Parathyroid adenoma (tissue), 2 donors: ENCODE results near the gene RPL10A.

Experiments used
- H2AFZ ChIP-seq: fragments of 300-600 bp; sonication (generic); one replicate; pipeline ENCODE4 v1.7.0; 2017; ENCODE audit warnings: antibody characterized with exemption, mild to moderate bottlenecking
- H3K27ac ChIP-seq: fragments of 300-600 bp; sonication (generic); one replicate; pipeline ENCODE4 v1.7.0; 2017
- H3K27me3 ChIP-seq: fragments of 300-600 bp; sonication (generic); one replicate; pipeline ENCODE4 v1.7.0; 2017; ENCODE audit warnings: low read length; ENCODE audit not compliant: control insufficient read depth, insufficient read depth
- H3K36me3 ChIP-seq: fragments of 300-600 bp; sonication (generic); one replicate; pipeline ENCODE4 v1.7.0; 2017; ENCODE audit warnings: low read length; ENCODE audit not compliant: control insufficient read depth, insufficient read depth
- H3K4me1 ChIP-seq: fragments of 300-600 bp; sonication (generic); one replicate; pipeline ENCODE4 v1.7.0; 2017; ENCODE audit warnings: control low read depth
- H3K4me2 ChIP-seq: fragments of 300-600 bp; sonication (generic); one replicate; pipeline ENCODE4 v1.7.0; 2017; ENCODE audit warnings: low read length
- H3K4me3 ChIP-seq: fragments of 300-600 bp; sonication (generic); one replicate; pipeline ENCODE4 v1.7.0; 2017; ENCODE audit warnings: low read depth, low read length
- H3K79me2 ChIP-seq: fragments of 300-600 bp; sonication (generic); one replicate; pipeline ENCODE4 v1.7.0; 2017; ENCODE audit warnings: control low read depth
- H3K9ac ChIP-seq: fragments of 300-600 bp; sonication (generic); one replicate; pipeline ENCODE4 v1.7.0; 2017; ENCODE audit warnings: mild to moderate bottlenecking
- H3K9me3 ChIP-seq: fragments of 300-600 bp; sonication (generic); one replicate; pipeline ENCODE4 v1.7.0; 2017; ENCODE audit warnings: low read length; ENCODE audit not compliant: control insufficient read depth
- CTCF ChIP-seq: fragments of 300-600 bp; sonication (generic); IDR thresholded peaks from one replicate; pipeline ENCODE4 v1.7.0; 2017; ENCODE audit warnings: antibody characterized with exemption, mild to moderate bottlenecking
- donor health status: primary hyperparathyroidism.

The RPL10A gene

GRCh38 chr6:35508027-35508426, 39.8 kb downstream of the RPL10A start:
- Histone ChIP-seq H3K27me3 (no peaks in the 10 kb centered on the region), H3K4me1 (no peaks in the 10 kb centered on the region), H3K9me3 (no peaks in the 10 kb centered on the region), H2AFZ (no peak overlapping the region), H3K36me3 (no peaks in the 10 kb centered on the region), H3K79me2 (no peaks in the 10 kb centered on the region), H3K4me3 (no peak overlapping the region), H3K9ac (no peak overlapping the region), H3K4me2 (no peak overlapping the region), H3K27ac (no peak overlapping the region)
- no peak for TF ChIP-seq CTCF

GRCh38 chr6:35508542-35508941, 40.3 kb downstream of the RPL10A start:
- Histone ChIP-seq H3K4me1 (no peaks in the 10 kb centered on the region), H3K79me2 (no peaks in the 10 kb centered on the region), H3K27ac (no peak overlapping the region), H3K4me2 (no peak overlapping the region), H3K9ac (no peak overlapping the region), H3K4me3 (no peak overlapping the region), H3K9me3 (no peaks in the 10 kb centered on the region), H2AFZ (no peak overlapping the region), H3K27me3 (no peaks in the 10 kb centered on the region), H3K36me3 (no peaks in the 10 kb centered on the region)
- no peak for TF ChIP-seq CTCF

GRCh38 chr6:35510916-35511561, 42.8 kb downstream of the RPL10A start:
- H3K4me3 ChIP-seq = no peak overlapping the region
- H3K9ac ChIP-seq = no peak overlapping the region
- no peak overlapping the region for H3K4me2 ChIP-seq
- no peaks in the 10 kb centered on the region for H3K36me3 ChIP-seq
- H2AFZ ChIP-seq = no peak overlapping the region
- H3K27me3 ChIP-seq = no peaks in the 10 kb centered on the region
- no peak for TF ChIP-seq CTCF
- no peaks in the 10 kb centered on the region for H3K79me2 ChIP-seq
- no peak overlapping the region for H3K27ac ChIP-seq
- no peaks in the 10 kb centered on the region for H3K9me3 ChIP-seq
- no peaks in the 10 kb centered on the region for H3K4me1 ChIP-seq

- Histone ChIP-seq H3K4me1 (no peaks in the 10 kb centered on the region), H3K27me3 (no peaks in the 10 kb centered on the region), H3K9me3 (no peaks in the 10 kb centered on the region), H3K9ac (no peak overlapping the region), H2AFZ (no peak overlapping the region), H3K36me3 (no peaks in the 10 kb centered on the region), H3K4me2 (no peak overlapping the region), H3K4me3 (no peak overlapping the region), H3K79me2 (no peaks in the 10 kb centered on the region), H3K27ac (no peak overlapping the region)
- no peak for TF ChIP-seq CTCF
Measured at GRCh38 chr6:35511562-35511941, 43.4 kb downstream of the RPL10A start.

GRCh38 chr6:35512006-35512405, 43.8 kb downstream of the RPL10A start:
- Histone ChIP-seq H2AFZ (no peak overlapping the region), H3K27ac (no peak overlapping the region), H3K4me1 (no peaks in the 10 kb centered on the region), H3K36me3 (no peaks in the 10 kb centered on the region), H3K4me2 (no peak overlapping the region), H3K4me3 (no peak overlapping the region), H3K9me3 (no peaks in the 10 kb centered on the region), H3K79me2 (no peaks in the 10 kb centered on the region), H3K9ac (no peak overlapping the region), H3K27me3 (no peaks in the 10 kb centered on the region)
- TF ChIP-seq CTCF = no peak
